Activated T-cell treated with anti-CD3 and anti-CD28 coated beads for 24 hours (primary cell): ENCODE measurements around the gene ACAD11.

Experiments used
- DNase-seq: peaks from one replicate; pipeline ENCODE4 v3.0.0-alpha.2; 2020; ENCODE audit warnings: low read depth

The ACAD11 gene

GRCh38 chr3:132659365-132660051 is at the start of gene ACAD11:
Gene ACAD11 (minus strand): TSS chr3:132659809. CDS start chr3:132659751, 58 bp downstream.
- peak; percentile 2 for DNase-seq

- DNase-seq: no peak
Measured at GRCh38 chr3:132703733-132704132, 44.1 kb upstream of the ACAD11 start.

- no peak for DNase-seq
Measured at GRCh38 chr3:132695422-132695821, 35.8 kb upstream of the ACAD11 start.

GRCh38 chr3:132694991-132695390 is 35.4 kb upstream of the ACAD11 start:
- DNase-seq: no peak

GRCh38 chr3:132690040-132690439 is 30.4 kb upstream of the ACAD11 start:
- no peak for DNase-seq

- DNase-seq: no peak
Measured at GRCh38 chr3:132682201-132682600, 22.6 kb upstream of the ACAD11 start.

- DNase-seq: no peak
Measured at GRCh38 chr3:132681421-132681820, 21.8 kb upstream of the ACAD11 start.

GRCh38 chr3:132679911-132680310 is 20.3 kb upstream of the ACAD11 start:
- DNase-seq: no peak

- no peak for DNase-seq
Measured at GRCh38 chr3:132675408-132675807, 15.8 kb upstream of the ACAD11 start.

- DNase-seq: no peak
Measured at GRCh38 chr3:132669256-132669777, 9.7 kb upstream of the ACAD11 start.

- DNase-seq: no peak
Measured at GRCh38 chr3:132665230-132665745, 5.7 kb upstream of the ACAD11 start.

- DNase-seq: no peak
Measured at GRCh38 chr3:132662212-132662611, 2.6 kb upstream of the ACAD11 start.

- no peak for DNase-seq
Measured at GRCh38 chr3:132661101-132661500, 1.5 kb upstream of the ACAD11 start.

- no peak for DNase-seq
Measured at GRCh38 chr3:132660811-132661070, 1.1 kb upstream of the ACAD11 start.

GRCh38 chr3:132660052-132660810 is 622 bp upstream of the ACAD11 start, which contains the start of gene UBA5:
Gene UBA5 (plus strand): TSS chr3:132660329. CDS start chr3:132660538, 209 bp downstream.
- peak; percentile 60 for DNase-seq

- DNase-seq: no peak
Measured at GRCh38 chr3:132659000-132659364, 627 bp downstream of the ACAD11 start.

- DNase-seq: no peak
Measured at GRCh38 chr3:132657869-132658747, 1.5 kb downstream of the ACAD11 start.

- no peak for DNase-seq
Measured at GRCh38 chr3:132655471-132655870, 4.1 kb downstream of the ACAD11 start.

- no peak for DNase-seq
Measured at GRCh38 chr3:132654721-132655120, 4.9 kb downstream of the ACAD11 start.

GRCh38 chr3:132654190-132654589 is 5.4 kb downstream of the ACAD11 start:
- no peak for DNase-seq

- no peak for DNase-seq
Measured at GRCh38 chr3:132652640-132653270, 6.9 kb downstream of the ACAD11 start.

GRCh38 chr3:132650153-132650552 is 9.5 kb downstream of the ACAD11 start:
- no peak for DNase-seq
